Transverse colon (tissue), 4 donors: Measurements from ENCODE around the gene FBXO31. TPM values are rescaled to one million over a fixed set of nuclear protein-coding genes. Genes with fewer than 3 reads are reported as not detected.

Experiments used
- DNase-seq: peaks from one replicate; pipeline ENCODE4 v3.0.0-alpha.2; 2019
- H3K27ac ChIP-seq, 4 donors: fragments of 200-600 bp; sonication (generic); 2 replicates each; pipeline ENCODE4 v1.5.1; 2016 to 2018; ENCODE audit warnings: inconsistent platforms in 4 of 4
- H3K27me3 ChIP-seq: fragments of 200-600 bp; sonication (generic); 2 replicates; pipeline ENCODE4 v1.5.1; 2017; ENCODE audit warnings: inconsistent platforms
- H3K36me3 ChIP-seq, 4 donors: fragments of 200-600 bp; sonication (generic); 2 replicates each; pipeline ENCODE4 v1.5.1; 2017 to 2019; ENCODE audit warnings: inconsistent platforms in 4 of 4
- H3K4me1 ChIP-seq, 4 donors: fragments of 200-600 bp; sonication (generic); 2 replicates each; pipeline ENCODE4 v1.5.1; 2017 to 2020; ENCODE audit warnings: inconsistent platforms in 4 of 4
- H3K4me3 ChIP-seq, 4 donors: fragments of 200-600 bp; sonication (generic); 1 replicate in 1 of 4; 2 replicates in 3 of 4; pipeline versions ENCODE4 v1.5.1 to v1.6.1; 2017 to 2019; ENCODE audit warnings: inconsistent platforms in 4 of 4
- H3K9me3 ChIP-seq, 2 donors: fragments of 200-600 bp; sonication (generic); 2 replicates each; pipeline ENCODE4 v1.5.1; 2017 to 2019; ENCODE audit warnings: inconsistent platforms in 2 of 2
- CTCF ChIP-seq, 5 experiments: fragments of 200-600 bp in 3 of 5; fragments of 450-650 bp in 2 of 5; sonication (generic) in 3 of 5; IDR thresholded peaks; 1 replicate in 2 of 5; 2 replicates in 3 of 5; pipeline ENCODE4 v1.5.1; 2016 to 2017; ENCODE audit warnings: antibody characterized with exemption in 5 of 5, inconsistent platforms in 3 of 5, mild to moderate bottlenecking in 2 of 5, moderate library complexity in 1 of 5
- EP300 ChIP-seq: sonication (generic); formaldehyde crosslinking; IDR thresholded peaks from one replicate; pipeline ENCODE4 v1.6.1; 2017; ENCODE audit warnings: antibody characterized with exemption, low read depth
- POLR2A ChIP-seq: fragments of 450-650 bp; IDR thresholded peaks from one replicate; pipeline ENCODE4 v1.6.1; 2016; ENCODE audit warnings: antibody characterized with exemption, mild to moderate bottlenecking, moderate library complexity
- POLR2AphosphoS5 ChIP-seq, 3 donors: sonication (generic); formaldehyde crosslinking; IDR thresholded peaks; one replicate each; pipeline ENCODE4 v1.6.1; 2016; ENCODE audit warnings: antibody characterized with exemption in 3 of 3
- WGBS, 2 donors: methylation state at CpG; one replicate each; pipeline ENCODE4 v1.1.5; 2018; ENCODE audit warnings: low coverage in 1 of 2; 5-methylcytosine and 5-hydroxymethylcytosine counted together
- in situ Hi-C, 4 donors: fragments of 200-750 bp; cut with MboI; loops; one replicate each; pipeline versions ENCODE4 v1.15.0 to v1.15.1; 2017; ENCODE audit warnings: low sequenced_read_pairs in 3 of 4, low pct_ligation_motif_present in 1 of 4, low pct_unique_long_range_greater_than_20kb in 1 of 4
- intact Hi-C: fragments of 100-400 bp; cut with DNase I; formaldehyde crosslinking; loops from one replicate; pipeline ENCODE4 v1.15.1; 2023; ENCODE audit warnings: low total_unique reads
- total RNA-seq, 4 donors: library from RNA; depleted of rRNA; stranded (reverse); fragments of >200 nt; gene quantifications; one replicate each; pipeline ENCODE4 v1.1.0, GENCODE V29; 2016

FBXO31 gene
- total RNA-seq, 4 donors from 2014 or later: 83.6 to 403 (median 224) TPM

- no peak for TF ChIP-seq POLR2A
- TF ChIP-seq POLR2AphosphoS5 (IDR thresholded peaks at IDR 0.05): no peak
- TF ChIP-seq EP300: no peak
- no peak for TF ChIP-seq CTCF (IDR thresholded peaks at IDR 0.05)
- Histone ChIP-seq H3K36me3 (no peaks in the 10 kb centered on the region), H3K4me1 (peaks cover 7 to 11% (median 9%) of the 10 kb centered on the region in 4 donors), H3K4me3 (peak overlapping the region; percentile 80 to 98 (median 89)), H3K9me3 (no peaks in the 10 kb centered on the region), H3K27ac (peak overlapping the region; percentile 96 to 98 (median 96)), H3K27me3 (no peaks in the 10 kb centered on the region)
- peak; percentile 73 for DNase-seq
- WGBS, 2 donors: 7 to 11% methylated on average over 17 to 28 of the region's 28 CpGs
- intact Hi-C loops (loop anchor here (5.0 kb wide), 1 partner anchor 74 kb away; the partner anchor contains the start of gene MAP1LC3B), in situ Hi-C loops (loop anchor here in 1 of 4 donors (25.0 kb wide), 1 partner anchor 319 kb away; no protein-coding TSS in a partner anchor)
These were observed 65.6 kb downstream of the FBXO31 start for GRCh38 chr16:87317750-87318644.

- no peaks in the 10 kb centered on the region for H3K36me3 ChIP-seq
- in situ Hi-C loops (loop anchor here in 1 of 4 donors (25.0 kb wide), 1 partner anchor 320 kb away; no protein-coding TSS in a partner anchor), intact Hi-C loops (loop anchor here (5.0 kb wide), 1 partner anchor 75 kb away; the partner anchor contains the start of gene MAP1LC3B)
- DNase-seq: peak; percentile 97
- 0% methylated on average over 58 of the region's 64 CpGs; no CpG with 5 or more reads in 1 of the 2 donors for WGBS, 2 donors
- H3K4me3 ChIP-seq: peak within 1 kb of the TSS; percentile 80 to 98 (median 89)
- no peaks in the 10 kb centered on the region for H3K27me3 ChIP-seq
- H3K9me3 ChIP-seq: no peaks in the 10 kb centered on the region
- peak within 1 kb of the TSS; percentile 96 to 98 (median 96) for H3K27ac ChIP-seq
- TF ChIP-seq EP300: no peak
- TF ChIP-seq POLR2A: peak; percentile 95
- TF ChIP-seq POLR2AphosphoS5 (IDR thresholded peaks at IDR 0.05): peak; percentile 97 to 98 (median 97)
- TF ChIP-seq CTCF (IDR thresholded peaks at IDR 0.05): peak; percentile 55 to 83 (median 66)
- peaks cover 7 to 11% (median 9%) of the 10 kb centered on the region in 4 donors for H3K4me1 ChIP-seq
These were observed 66.4 kb downstream of the FBXO31 start, which contains the start of gene C16orf95 for GRCh38 chr16:87316923-87317749. C16orf95 (minus strand) TSS chr16:87317392; CDS start chr16:87317242, 150 bp downstream.

DNA sequence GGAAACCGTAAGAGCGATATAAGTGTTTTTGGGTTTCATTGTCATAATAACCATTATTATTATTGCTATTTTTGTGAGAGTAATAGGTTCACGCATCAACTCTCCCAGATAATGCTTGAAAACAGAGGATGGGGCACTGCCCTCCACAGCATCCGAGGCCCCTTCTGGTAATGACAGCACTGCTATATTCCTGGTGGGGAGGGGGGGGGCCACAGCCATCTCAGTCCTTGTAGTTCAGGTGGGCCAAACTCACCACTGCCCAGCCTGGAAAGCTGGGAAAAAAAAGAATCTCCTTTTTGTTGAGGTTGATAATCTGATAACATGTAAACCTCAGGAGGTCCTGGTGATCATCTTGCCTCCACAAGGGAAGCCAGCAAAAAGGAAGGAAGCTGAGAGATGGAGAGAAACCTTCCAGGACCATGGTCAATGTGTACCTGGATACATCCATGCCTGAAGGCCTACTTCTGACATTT is 67.1 kb downstream of the FBXO31 start:
- H3K27me3 ChIP-seq: no peaks in the 10 kb centered on the region
- WGBS, 2 donors: 95 to 96% methylated on average over 4 of the region's 4 CpGs
- H3K36me3 ChIP-seq: no peaks in the 10 kb centered on the region
- TF ChIP-seq CTCF (IDR thresholded peaks at IDR 0.05) (no peak), POLR2AphosphoS5 (IDR thresholded peaks at IDR 0.05) (no peak), EP300 (no peak), POLR2A (no peak)
- peak overlapping the region; percentile 96 to 98 (median 96) for H3K27ac ChIP-seq
- in situ Hi-C loops: loop anchor here in 1 of 4 donors (25.0 kb wide), 1 partner anchor 321 kb away; no protein-coding TSS in a partner anchor
- H3K4me3 ChIP-seq: peak overlapping the region in 3 of 4 donors; percentile 82 to 98 (median 96)
- peaks cover 7 to 11% (median 9%) of the 10 kb centered on the region in 4 donors for H3K4me1 ChIP-seq
- H3K9me3 ChIP-seq: no peaks in the 10 kb centered on the region
- no peak for DNase-seq
- intact Hi-C loops: loop anchor here (5.0 kb wide), 1 partner anchor 76 kb away; the partner anchor contains the start of gene MAP1LC3B
